Panc1 (cell line): ENCODE results near the gene RAB4B.

Experiments
- POLR2AphosphoS5 ChIP-seq: IDR thresholded peaks from 2 replicates; pipeline ENCODE4 v1.6.1; 2012; ENCODE audit warnings: mild to moderate bottlenecking, low read depth, low read length, moderate library complexity
- TF ChIP-seq, protein P1 (sequence below): fragments of 450-650 bp; IDR thresholded peaks from 2 replicates; pipeline ENCODE4 v1.5.1; 2017; ENCODE audit warnings: mild to moderate bottlenecking

DNA sequence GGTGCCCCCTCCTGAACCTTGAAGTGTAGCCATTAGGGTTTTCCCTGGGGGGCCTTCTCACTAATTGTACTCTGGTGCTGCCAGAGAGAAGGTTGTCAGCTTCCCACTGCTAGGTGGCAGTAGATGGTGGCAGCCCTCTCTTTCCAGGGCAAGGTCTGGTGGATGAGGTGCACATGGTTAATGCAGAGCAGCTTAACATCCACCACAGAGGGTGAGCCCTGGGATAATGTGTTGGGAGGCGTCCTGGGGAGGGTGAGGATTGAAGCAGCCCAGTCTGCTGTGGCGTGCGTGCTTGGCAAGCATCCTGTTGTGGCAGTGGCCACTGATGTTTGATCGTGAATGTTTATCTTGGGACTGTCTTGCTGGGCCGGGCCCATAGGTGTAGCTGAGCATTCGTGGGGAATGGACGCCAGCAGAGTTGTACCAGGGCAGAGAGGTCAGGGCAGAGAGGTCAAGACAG, 26.8 kb downstream of the RAB4B start:
- TF ChIP-seq, protein P1, sequence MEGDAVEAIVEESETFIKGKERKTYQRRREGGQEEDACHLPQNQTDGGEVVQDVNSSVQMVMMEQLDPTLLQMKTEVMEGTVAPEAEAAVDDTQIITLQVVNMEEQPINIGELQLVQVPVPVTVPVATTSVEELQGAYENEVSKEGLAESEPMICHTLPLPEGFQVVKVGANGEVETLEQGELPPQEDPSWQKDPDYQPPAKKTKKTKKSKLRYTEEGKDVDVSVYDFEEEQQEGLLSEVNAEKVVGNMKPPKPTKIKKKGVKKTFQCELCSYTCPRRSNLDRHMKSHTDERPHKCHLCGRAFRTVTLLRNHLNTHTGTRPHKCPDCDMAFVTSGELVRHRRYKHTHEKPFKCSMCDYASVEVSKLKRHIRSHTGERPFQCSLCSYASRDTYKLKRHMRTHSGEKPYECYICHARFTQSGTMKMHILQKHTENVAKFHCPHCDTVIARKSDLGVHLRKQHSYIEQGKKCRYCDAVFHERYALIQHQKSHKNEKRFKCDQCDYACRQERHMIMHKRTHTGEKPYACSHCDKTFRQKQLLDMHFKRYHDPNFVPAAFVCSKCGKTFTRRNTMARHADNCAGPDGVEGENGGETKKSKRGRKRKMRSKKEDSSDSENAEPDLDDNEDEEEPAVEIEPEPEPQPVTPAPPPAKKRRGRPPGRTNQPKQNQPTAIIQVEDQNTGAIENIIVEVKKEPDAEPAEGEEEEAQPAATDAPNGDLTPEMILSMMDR = peak; percentile 41
- TF ChIP-seq POLR2AphosphoS5 = no peak
